Stomach (tissue), 4 donors: ENCODE measurements around the gene RBM7.

Source experiments
- CTCF ChIP-seq, 7 experiments: fragments of 450-650 bp in 4 of 7; fragments of 200-600 bp in 3 of 7; sonication (generic) in 3 of 7; IDR thresholded peaks; one replicate each; pipeline ENCODE4 v1.5.1; 2016 to 2019; ENCODE audit warnings: antibody characterized with exemption in 7 of 7, control low read depth in 2 of 7, mild to moderate bottlenecking in 1 of 7
- EP300 ChIP-seq: sonication (generic); formaldehyde crosslinking; IDR thresholded peaks from one replicate; pipeline ENCODE4 v1.6.1; 2017; ENCODE audit warnings: antibody characterized with exemption
- POLR2A ChIP-seq, 4 donors: fragments of 450-650 bp; IDR thresholded peaks; one replicate each; pipeline ENCODE4 v1.6.1; 2016; ENCODE audit warnings: antibody characterized with exemption in 4 of 4, control low read depth in 2 of 4, mild to moderate bottlenecking in 1 of 4, moderate library complexity in 1 of 4

- TF ChIP-seq CTCF (IDR thresholded peaks at IDR 0.05): no peak
- TF ChIP-seq POLR2A (IDR thresholded peaks at IDR 0.05): no peak
- TF ChIP-seq EP300: no peak
These were observed 33.9 kb upstream of the RBM7 start for GRCh38 chr11:114366331-114367243.
